RWPE2 (cell line): ENCODE results near the gene RBMS1.

Source experiments
- ATAC-seq: fragments of 200-7000 bp; cut with Tn5 transposase; 3 replicates; pipeline ENCODE4 v1.9.1; 2021; ENCODE audit warnings: low read depth
- DNase-seq: peaks from one replicate; pipeline ENCODE4 v3.0.0-alpha.2; 2020; ENCODE audit warnings: low spot score
- H3K27ac ChIP-seq: fragments of 450-650 bp; 2 replicates; pipeline ENCODE4 v1.5.1; 2017; ENCODE audit warnings: mild to moderate bottlenecking; ENCODE audit not compliant: poor library complexity, severe bottlenecking
- H3K27me3 ChIP-seq: fragments of 250-450 bp; sonication (Bioruptor Pico); 2 replicates; pipeline ENCODE4 v1.5.1; 2021; ENCODE audit warnings: mild to moderate bottlenecking, moderate library complexity; ENCODE audit not compliant: insufficient read depth, poor library complexity, severe bottlenecking
- H3K36me3 ChIP-seq: fragments of 250-450 bp; sonication (Bioruptor Pico); 2 replicates; pipeline ENCODE4 v1.5.1; 2020; ENCODE audit warnings: low read depth, mild to moderate bottlenecking, moderate library complexity
- H3K4me1 ChIP-seq: fragments of 250-450 bp; sonication (Bioruptor Pico); 2 replicates; pipeline ENCODE4 v1.5.1; 2021; ENCODE audit warnings: mild to moderate bottlenecking, moderate library complexity; ENCODE audit not compliant: insufficient read depth, poor library complexity, severe bottlenecking
- H3K4me3 ChIP-seq: fragments of 250-450 bp; sonication (Bioruptor Pico); 2 replicates; pipeline ENCODE4 v1.5.1; 2021; ENCODE audit warnings: mild to moderate bottlenecking, moderate library complexity; ENCODE audit not compliant: severe bottlenecking
- H3K9me3 ChIP-seq: fragments of 250-450 bp; sonication (Bioruptor Pico); 2 replicates; pipeline ENCODE4 v1.5.1; 2021; ENCODE audit warnings: mild to moderate bottlenecking, moderate library complexity; ENCODE audit not compliant: severe bottlenecking
- TF ChIP-seq, protein P1 (sequence below): fragments of 450-650 bp; IDR thresholded peaks from one replicate; pipeline ENCODE4 v1.5.1; 2017; ENCODE audit warnings: mild to moderate bottlenecking, moderate library complexity; ENCODE audit not compliant: poor library complexity, severe bottlenecking

The RBMS1 gene

DNA sequence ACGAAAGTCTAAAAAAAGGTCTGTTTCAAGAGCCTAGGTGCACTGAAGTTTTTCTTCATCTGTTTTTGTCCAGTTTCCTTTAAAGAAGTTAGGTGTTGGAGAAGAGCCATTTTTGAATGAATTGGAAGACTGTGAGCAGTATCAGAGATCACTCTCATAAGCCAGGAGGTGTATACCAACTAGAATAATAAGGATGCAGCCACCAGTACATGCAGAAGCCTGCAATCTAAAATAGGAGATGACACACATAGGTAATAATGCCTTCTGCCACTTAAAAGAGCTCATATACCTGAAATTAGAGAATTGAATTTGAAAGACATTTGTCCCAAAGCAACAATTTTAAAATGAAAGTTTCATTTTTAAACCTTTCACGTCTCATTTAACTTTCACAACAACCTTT, 81.7 kb downstream of the RBMS1 start:
- Histone ChIP-seq H3K27me3 (no peaks in the 10 kb centered on the region), H3K9me3 (no peaks in the 10 kb centered on the region), H3K27ac (peak overlapping the region; percentile 58), H3K36me3 (no peaks in the 10 kb centered on the region), H3K4me3 (no peak overlapping the region), H3K4me1 (peaks cover 54% of the 10 kb centered on the region)
- ATAC-seq (no peak), DNase-seq (no peak)
- TF ChIP-seq, protein P1, sequence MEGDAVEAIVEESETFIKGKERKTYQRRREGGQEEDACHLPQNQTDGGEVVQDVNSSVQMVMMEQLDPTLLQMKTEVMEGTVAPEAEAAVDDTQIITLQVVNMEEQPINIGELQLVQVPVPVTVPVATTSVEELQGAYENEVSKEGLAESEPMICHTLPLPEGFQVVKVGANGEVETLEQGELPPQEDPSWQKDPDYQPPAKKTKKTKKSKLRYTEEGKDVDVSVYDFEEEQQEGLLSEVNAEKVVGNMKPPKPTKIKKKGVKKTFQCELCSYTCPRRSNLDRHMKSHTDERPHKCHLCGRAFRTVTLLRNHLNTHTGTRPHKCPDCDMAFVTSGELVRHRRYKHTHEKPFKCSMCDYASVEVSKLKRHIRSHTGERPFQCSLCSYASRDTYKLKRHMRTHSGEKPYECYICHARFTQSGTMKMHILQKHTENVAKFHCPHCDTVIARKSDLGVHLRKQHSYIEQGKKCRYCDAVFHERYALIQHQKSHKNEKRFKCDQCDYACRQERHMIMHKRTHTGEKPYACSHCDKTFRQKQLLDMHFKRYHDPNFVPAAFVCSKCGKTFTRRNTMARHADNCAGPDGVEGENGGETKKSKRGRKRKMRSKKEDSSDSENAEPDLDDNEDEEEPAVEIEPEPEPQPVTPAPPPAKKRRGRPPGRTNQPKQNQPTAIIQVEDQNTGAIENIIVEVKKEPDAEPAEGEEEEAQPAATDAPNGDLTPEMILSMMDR, result no peak

DNA sequence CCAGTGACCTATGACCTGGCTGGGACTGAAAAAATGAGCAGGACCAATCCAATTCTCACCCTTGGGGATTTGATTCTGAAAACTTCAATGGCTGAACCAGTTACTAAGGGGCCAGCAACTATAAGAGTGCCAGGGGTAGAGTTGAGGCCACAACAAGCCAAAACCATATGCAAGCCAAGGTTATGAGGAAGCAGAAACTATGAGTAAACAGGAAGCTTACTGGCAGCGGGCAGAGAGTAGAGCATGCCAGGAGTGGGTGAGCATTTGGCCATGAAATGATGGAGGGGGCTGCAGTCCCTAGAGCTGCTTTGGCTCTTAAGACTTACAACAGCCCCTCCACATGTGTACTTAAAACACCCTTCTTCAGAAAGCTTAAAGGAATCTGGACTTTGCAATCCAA, 82.4 kb downstream of the RBMS1 start:
- TF ChIP-seq, protein P1, result no peak
- Histone ChIP-seq H3K4me1 (peaks cover 50% of the 10 kb centered on the region), H3K9me3 (no peaks in the 10 kb centered on the region), H3K4me3 (no peak overlapping the region), H3K27me3 (no peaks in the 10 kb centered on the region), H3K36me3 (no peaks in the 10 kb centered on the region; the same call in 1 of the 2 replicates), H3K27ac (peak overlapping the region; percentile 58)
- DNase-seq (no peak), ATAC-seq (peak; percentile 77)

DNA sequence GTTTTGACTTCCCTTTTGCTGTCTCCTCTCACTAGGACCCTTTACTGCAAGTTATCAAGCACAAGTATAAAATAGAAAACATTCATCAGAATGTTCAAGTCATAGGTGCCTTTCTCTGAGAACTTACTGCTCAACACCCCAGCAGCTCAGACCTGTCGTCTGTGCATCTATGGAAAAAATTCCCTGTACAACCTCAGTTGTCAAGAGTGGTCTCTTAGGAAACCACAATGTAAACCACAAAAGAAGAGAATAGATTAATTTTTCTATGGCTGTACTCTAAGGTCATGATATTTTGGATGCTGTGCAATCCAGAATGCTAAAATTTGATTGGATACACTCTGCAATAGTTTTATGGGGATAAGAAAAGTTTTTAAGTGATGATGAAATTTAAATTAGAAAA, 84.1 kb downstream of the RBMS1 start:
- no peaks in the 10 kb centered on the region for H3K9me3 ChIP-seq
- TF ChIP-seq, protein P1, result no peak
- H3K4me1 ChIP-seq, result peaks cover 58% of the 10 kb centered on the region
- no peaks in the 10 kb centered on the region for H3K27me3 ChIP-seq
- ATAC-seq (no peak), DNase-seq (no peak)
- H3K36me3 ChIP-seq, result peaks cover 3% of the 10 kb centered on the region; the same call in 1 of the 2 replicates
- peak overlapping the region; percentile 83 for H3K27ac ChIP-seq
- H3K4me3 ChIP-seq, result no peak overlapping the region

DNA sequence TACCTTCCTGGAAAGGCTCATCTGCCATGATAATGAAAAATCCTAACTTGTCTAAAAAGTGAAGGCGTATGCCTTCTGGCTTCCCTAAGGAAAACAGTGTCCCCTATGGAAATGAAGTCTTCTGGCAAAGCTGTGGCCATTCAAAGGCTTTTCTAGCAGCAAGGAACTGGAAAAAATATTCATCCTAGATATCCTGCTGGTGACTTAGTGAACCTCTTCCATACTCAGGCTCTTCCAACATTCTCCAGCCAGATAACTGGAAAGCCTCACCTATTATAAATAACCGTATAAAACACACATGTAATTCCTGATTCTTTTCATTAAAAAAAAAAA, 84.7 kb downstream of the RBMS1 start:
- TF ChIP-seq, protein P1, result no peak
- ATAC-seq (no peak), DNase-seq (no peak)
- H3K27ac ChIP-seq, result peak overlapping the region; percentile 83
- H3K4me3 ChIP-seq, result no peak overlapping the region
- H3K36me3 ChIP-seq, result peaks cover 5% of the 10 kb centered on the region; the same call in 1 of the 2 replicates
- no peaks in the 10 kb centered on the region for H3K9me3 ChIP-seq
- peaks cover 63% of the 10 kb centered on the region for H3K4me1 ChIP-seq
- H3K27me3 ChIP-seq, result no peaks in the 10 kb centered on the region

DNA sequence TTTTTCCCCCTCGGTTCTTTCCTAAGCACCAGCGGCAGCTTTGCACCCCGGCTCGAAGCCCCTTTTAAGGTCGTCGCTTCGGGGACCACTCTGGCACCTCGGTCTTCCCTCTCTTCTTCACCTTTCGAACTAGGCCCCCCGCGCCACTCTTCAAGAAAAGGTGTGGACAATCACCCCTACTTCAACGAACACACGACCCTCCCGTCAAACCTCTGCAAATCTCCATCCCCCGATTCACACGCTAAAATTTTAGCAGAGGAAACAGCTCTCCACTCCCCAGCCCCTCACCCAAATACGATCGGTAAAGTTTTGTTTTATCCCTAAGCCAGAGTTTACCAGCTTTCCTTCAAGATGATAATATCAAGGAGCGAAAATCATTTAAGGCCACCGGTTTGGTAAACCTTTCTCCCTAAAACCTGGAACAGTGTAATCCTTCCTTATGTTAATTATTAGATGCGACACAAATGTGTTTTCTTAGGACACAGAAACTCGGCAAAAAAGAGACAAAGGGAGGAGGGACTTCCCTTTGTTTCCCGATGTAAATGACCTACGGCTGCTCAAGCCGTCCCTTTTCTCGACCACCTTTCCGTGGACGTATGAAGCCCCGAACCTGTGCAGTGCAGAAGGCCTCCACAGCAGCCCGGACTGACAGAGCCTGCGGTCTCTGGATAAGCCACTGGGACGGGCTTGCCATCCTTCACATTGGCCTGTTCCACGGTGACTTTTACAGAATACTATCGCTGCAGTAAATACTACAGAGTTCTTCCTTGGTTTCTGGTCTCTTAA, 85.2 kb downstream of the RBMS1 start:
- no peak for DNase-seq
- no peak for ATAC-seq
- peak overlapping the region; percentile 83 for H3K27ac ChIP-seq
- no peaks in the 10 kb centered on the region for H3K27me3 ChIP-seq
- H3K36me3 ChIP-seq, result peaks cover 5% of the 10 kb centered on the region; the same call in 1 of the 2 replicates
- H3K4me3 ChIP-seq, result peak overlapping the region; percentile 98
- peaks cover 69% of the 10 kb centered on the region for H3K4me1 ChIP-seq
- TF ChIP-seq, protein P1, result no peak
- no peaks in the 10 kb centered on the region for H3K9me3 ChIP-seq
